Breast epithelium (tissue), 3 donors: Measurements from ENCODE around the gene TMEM132C.

Source experiments
- POLR2A ChIP-seq: fragments of 450-650 bp; IDR thresholded peaks from one replicate; pipeline ENCODE4 v1.6.1; 2016; ENCODE audit warnings: antibody characterized with exemption, mild to moderate bottlenecking, moderate library complexity
- POLR2AphosphoS5 ChIP-seq, 3 donors: sonication (generic); formaldehyde crosslinking; IDR thresholded peaks; one replicate each; pipeline ENCODE4 v1.6.1; 2017; ENCODE audit warnings: antibody characterized with exemption in 3 of 3
- TF ChIP-seq, protein P1 (sequence below), 3 donors: fragments of 450-650 bp; IDR thresholded peaks; one replicate each; pipeline ENCODE4 v1.5.1; 2016 to 2017; ENCODE audit warnings: antibody characterized with exemption in 3 of 3, mild to moderate bottlenecking in 3 of 3, moderate library complexity in 3 of 3

DNA sequence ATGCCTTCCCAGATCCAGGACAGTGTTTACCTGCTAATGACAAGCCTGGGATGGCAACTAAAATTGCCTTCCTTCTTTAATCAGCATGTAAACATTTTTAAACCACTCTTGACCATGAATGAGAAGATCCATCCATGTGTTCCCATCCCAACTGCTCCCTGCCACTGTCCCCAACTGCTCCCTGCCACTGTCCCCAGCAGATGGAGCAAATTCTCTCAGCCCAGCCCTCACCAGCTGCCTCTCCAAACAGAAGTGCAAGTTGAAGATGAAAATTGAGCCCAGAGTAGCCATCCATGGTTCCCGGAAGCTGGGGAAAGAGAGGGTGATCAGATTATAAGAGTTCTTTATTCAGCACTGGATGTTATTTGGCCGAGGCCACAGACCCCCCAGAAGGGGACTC is 423.7 kb downstream of the TMEM132C start:
- TF ChIP-seq, protein P1, sequence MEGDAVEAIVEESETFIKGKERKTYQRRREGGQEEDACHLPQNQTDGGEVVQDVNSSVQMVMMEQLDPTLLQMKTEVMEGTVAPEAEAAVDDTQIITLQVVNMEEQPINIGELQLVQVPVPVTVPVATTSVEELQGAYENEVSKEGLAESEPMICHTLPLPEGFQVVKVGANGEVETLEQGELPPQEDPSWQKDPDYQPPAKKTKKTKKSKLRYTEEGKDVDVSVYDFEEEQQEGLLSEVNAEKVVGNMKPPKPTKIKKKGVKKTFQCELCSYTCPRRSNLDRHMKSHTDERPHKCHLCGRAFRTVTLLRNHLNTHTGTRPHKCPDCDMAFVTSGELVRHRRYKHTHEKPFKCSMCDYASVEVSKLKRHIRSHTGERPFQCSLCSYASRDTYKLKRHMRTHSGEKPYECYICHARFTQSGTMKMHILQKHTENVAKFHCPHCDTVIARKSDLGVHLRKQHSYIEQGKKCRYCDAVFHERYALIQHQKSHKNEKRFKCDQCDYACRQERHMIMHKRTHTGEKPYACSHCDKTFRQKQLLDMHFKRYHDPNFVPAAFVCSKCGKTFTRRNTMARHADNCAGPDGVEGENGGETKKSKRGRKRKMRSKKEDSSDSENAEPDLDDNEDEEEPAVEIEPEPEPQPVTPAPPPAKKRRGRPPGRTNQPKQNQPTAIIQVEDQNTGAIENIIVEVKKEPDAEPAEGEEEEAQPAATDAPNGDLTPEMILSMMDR (IDR thresholded peaks at IDR 0.05), result no peak
- TF ChIP-seq POLR2A (no peak), POLR2AphosphoS5 (IDR thresholded peaks at IDR 0.05) (no peak)
